SK-N-SH treated with all-trans-retinoic acid at 6 μM for 48 hours (cell line): Measurements from ENCODE around the gene FGF18.
"Not testable (repeated sequence)": the region's sequence is repeated elsewhere in the genome, so short reads cannot be mapped to it uniquely, and the experiment has no call there.

ENCODE experiments used
- ATAC-seq: fragments of 200-7000 bp; cut with Tn5 transposase; 3 replicates; pipeline ENCODE4 v1.9.1; 2020; ENCODE audit warnings: mild to moderate bottlenecking, moderate library complexity
- ARNTL ChIP-seq: fragments of 450-650 bp; formaldehyde crosslinking; IDR thresholded peaks from 2 replicates; pipeline ENCODE4 v1.5.0; 2020; ENCODE audit warnings: low read depth, mild to moderate bottlenecking, moderate library complexity, borderline replicate concordance
- BACH2 ChIP-seq: fragments of 250-450 bp; sonication (Bioruptor Pico); IDR thresholded peaks from 2 replicates; pipeline ENCODE4 v1.9.0; 2021; ENCODE audit warnings: mild to moderate bottlenecking, borderline replicate concordance
- CREB5 ChIP-seq: fragments of 250-450 bp; sonication (Bioruptor Pico); IDR thresholded peaks from 2 replicates; pipeline ENCODE4 v1.5.1; 2020; ENCODE audit warnings: low read depth, mild to moderate bottlenecking, moderate library complexity
- CSDC2 ChIP-seq: fragments of 250-450 bp; sonication (Bioruptor Pico); IDR thresholded peaks from 2 replicates; pipeline ENCODE4 v1.5.0; 2020; ENCODE audit warnings: mild to moderate bottlenecking, moderate library complexity
- CSRNP3 ChIP-seq: fragments of 250-450 bp; sonication (Bioruptor Pico); IDR thresholded peaks from 2 replicates; pipeline ENCODE4 v1.5.1; 2021; ENCODE audit warnings: mild to moderate bottlenecking, moderate library complexity
- ESRRG ChIP-seq: fragments of 250-450 bp; sonication (Bioruptor Pico); IDR thresholded peaks from 2 replicates; pipeline ENCODE4 v1.6.1; 2021; ENCODE audit warnings: mild to moderate bottlenecking
- GLIS3 ChIP-seq: fragments of 250-450 bp; sonication (Bioruptor Pico); IDR thresholded peaks from 2 replicates; pipeline ENCODE4 v1.5.0; 2020; ENCODE audit warnings: mild to moderate bottlenecking, moderate library complexity
- ISL1 ChIP-seq: fragments of 250-450 bp; sonication (Bioruptor Pico); IDR thresholded peaks from 2 replicates; pipeline ENCODE4 v2.1.2; 2022; ENCODE audit warnings: mild to moderate bottlenecking, moderate library complexity
- OSR1 ChIP-seq: fragments of 250-450 bp; sonication (Bioruptor Pico); IDR thresholded peaks from 2 replicates; pipeline ENCODE4 v1.8.0; 2022; ENCODE audit warnings: moderate library complexity, mild to moderate bottlenecking, inconsistent platforms
- PATZ1 ChIP-seq: fragments of 250-450 bp; sonication (Bioruptor Pico); IDR thresholded peaks from 2 replicates; pipeline ENCODE4 v1.8.0; 2020; ENCODE audit warnings: mild to moderate bottlenecking, moderate library complexity, borderline replicate concordance
- POU6F1 ChIP-seq: fragments of 250-450 bp; sonication (Bioruptor Pico); IDR thresholded peaks from 2 replicates; pipeline ENCODE4 v1.8.0; 2021; ENCODE audit warnings: low read depth, mild to moderate bottlenecking, moderate library complexity, borderline replicate concordance
- PPARA ChIP-seq: fragments of 250-450 bp; sonication (Bioruptor Pico); IDR thresholded peaks from 2 replicates; pipeline ENCODE4 v1.5.0; 2020; ENCODE audit warnings: mild to moderate bottlenecking, borderline replicate concordance
- RARB ChIP-seq: fragments of 250-450 bp; sonication (Bioruptor Pico); IDR thresholded peaks from 2 replicates; pipeline ENCODE4 v1.8.0; 2021; ENCODE audit warnings: mild to moderate bottlenecking, moderate library complexity
- SNAI2 ChIP-seq: fragments of 250-450 bp; sonication (Bioruptor Pico); IDR thresholded peaks from 2 replicates; pipeline ENCODE4 v1.5.0; 2020; ENCODE audit warnings: mild to moderate bottlenecking, moderate library complexity
- TCF4 ChIP-seq: fragments of 250-450 bp; sonication (Bioruptor Pico); IDR thresholded peaks from 2 replicates; pipeline ENCODE4 v1.8.0; 2021; ENCODE audit warnings: mild to moderate bottlenecking, moderate library complexity, borderline replicate concordance
- TOX ChIP-seq: fragments of 250-450 bp; sonication (Bioruptor Pico); IDR thresholded peaks from 2 replicates; pipeline ENCODE4 v1.8.0; 2021; ENCODE audit warnings: mild to moderate bottlenecking, moderate library complexity, borderline replicate concordance
- ZC3H10 ChIP-seq: fragments of 250-450 bp; sonication (Bioruptor Pico); IDR thresholded peaks from 2 replicates; pipeline ENCODE4 v1.5.1; 2021; ENCODE audit warnings: mild to moderate bottlenecking, moderate library complexity
- ZFP3 ChIP-seq: fragments of 250-450 bp; sonication (Bioruptor Pico); IDR thresholded peaks from 2 replicates; pipeline ENCODE4 v1.5.0; 2020; ENCODE audit warnings: mild to moderate bottlenecking, moderate library complexity
- ZFP30 ChIP-seq: fragments of 450-650 bp; formaldehyde crosslinking; IDR thresholded peaks from 2 replicates; pipeline ENCODE4 v1.5.0; 2022; ENCODE audit warnings: mild to moderate bottlenecking, moderate library complexity
- ZNF565 ChIP-seq: fragments of 450-650 bp; formaldehyde crosslinking; conservative IDR thresholded peaks from 2 replicates; pipeline ENCODE4 v1.5.0; 2020; ENCODE audit warnings: low read depth, mild to moderate bottlenecking, moderate library complexity
- ZNF70 ChIP-seq: fragments of 450-650 bp; formaldehyde crosslinking; IDR thresholded peaks from 2 replicates; pipeline ENCODE4 v1.5.0; 2020; ENCODE audit warnings: mild to moderate bottlenecking, moderate library complexity
- ZNF8 ChIP-seq: fragments of 450-650 bp; formaldehyde crosslinking; IDR thresholded peaks from 2 replicates; pipeline ENCODE4 v1.5.0; 2020; ENCODE audit warnings: mild to moderate bottlenecking, moderate library complexity

Gene FGF18

GRCh38 chr5:171395042-171395441 is 24.4 kb upstream of the FGF18 start:
- ATAC-seq: no peak
- TF ChIP-seq ZC3H10 (CRISPR knock-in tag) (no peak), ZNF8 (no peak), ESRRG (CRISPR knock-in tag) (no peak), SNAI2 (CRISPR knock-in tag) (no peak), BACH2 (no peak), CSRNP3 (CRISPR knock-in tag) (no peak), GLIS3 (CRISPR knock-in tag) (no peak), RARB (CRISPR knock-in tag) (no peak), ZFP3 (no peak), ZNF565 (CRISPR knock-in tag) (no peak), CSDC2 (CRISPR knock-in tag) (no peak), ISL1 (CRISPR knock-in tag) (no peak), TOX (CRISPR knock-in tag) (no peak)

GRCh38 chr5:171396583-171396982 is 22.9 kb upstream of the FGF18 start:
- ATAC-seq: not testable (repeated sequence)

- TF ChIP-seq PPARA (CRISPR knock-in tag): no peak
- no peak for ATAC-seq
These were observed 22.3 kb upstream of the FGF18 start for GRCh38 chr5:171397190-171397589.

- TF ChIP-seq ZNF70 (CRISPR knock-in tag): no peak
- no peak for TF ChIP-seq ARNTL
- no peak for TF ChIP-seq POU6F1 (CRISPR knock-in tag)
- no peak for TF ChIP-seq OSR1 (CRISPR knock-in tag)
- TF ChIP-seq ZFP30 (CRISPR knock-in tag): no peak
- TF ChIP-seq TCF4 (CRISPR knock-in tag): no peak
- TF ChIP-seq BACH2: no peak
- TF ChIP-seq CREB5 (CRISPR knock-in tag): no peak
- no peak for TF ChIP-seq CSDC2 (CRISPR knock-in tag)
- TF ChIP-seq GLIS3 (CRISPR knock-in tag): no peak
- ATAC-seq: no peak
These were observed 21.8 kb upstream of the FGF18 start for GRCh38 chr5:171397599-171397998.

- ATAC-seq: not testable (repeated sequence)
These were observed 20.8 kb upstream of the FGF18 start for GRCh38 chr5:171398660-171399059.

- no peak for ATAC-seq
- TF ChIP-seq PATZ1 (CRISPR knock-in tag) (no peak), ZNF565 (CRISPR knock-in tag) (no peak), ESRRG (CRISPR knock-in tag) (no peak), BACH2 (no peak), TCF4 (CRISPR knock-in tag) (no peak), ZFP3 (no peak), ISL1 (CRISPR knock-in tag) (no peak), OSR1 (CRISPR knock-in tag) (no peak), ZNF70 (CRISPR knock-in tag) (no peak), RARB (CRISPR knock-in tag) (no peak), ZNF8 (no peak), CREB5 (CRISPR knock-in tag) (no peak), GLIS3 (CRISPR knock-in tag) (no peak), PPARA (CRISPR knock-in tag) (no peak), POU6F1 (CRISPR knock-in tag) (no peak), CSRNP3 (CRISPR knock-in tag) (no peak), ZFP30 (CRISPR knock-in tag) (no peak)
These were observed 19.3 kb upstream of the FGF18 start for GRCh38 chr5:171400169-171400568.
